OCI-LY3 (cell line): ENCODE measurements around the gene RAB31.

Experiments
- EZH2phosphoT487 ChIP-seq: fragments of 200-600 bp; shearing (Covaris generic); IDR thresholded peaks from 2 replicates; pipeline ENCODE4 v1.6.1; 2018; ENCODE audit warnings: antibody characterized with exemption, mixed run types, low read depth
- TF ChIP-seq, protein P1 (sequence below): fragments of 200-600, 300-600 bp; sonication (generic); IDR thresholded peaks from 2 replicates; pipeline ENCODE4 v1.5.1; 2014; ENCODE audit warnings: antibody characterized with exemption, low read length, low read depth

- TF ChIP-seq, protein P1, sequence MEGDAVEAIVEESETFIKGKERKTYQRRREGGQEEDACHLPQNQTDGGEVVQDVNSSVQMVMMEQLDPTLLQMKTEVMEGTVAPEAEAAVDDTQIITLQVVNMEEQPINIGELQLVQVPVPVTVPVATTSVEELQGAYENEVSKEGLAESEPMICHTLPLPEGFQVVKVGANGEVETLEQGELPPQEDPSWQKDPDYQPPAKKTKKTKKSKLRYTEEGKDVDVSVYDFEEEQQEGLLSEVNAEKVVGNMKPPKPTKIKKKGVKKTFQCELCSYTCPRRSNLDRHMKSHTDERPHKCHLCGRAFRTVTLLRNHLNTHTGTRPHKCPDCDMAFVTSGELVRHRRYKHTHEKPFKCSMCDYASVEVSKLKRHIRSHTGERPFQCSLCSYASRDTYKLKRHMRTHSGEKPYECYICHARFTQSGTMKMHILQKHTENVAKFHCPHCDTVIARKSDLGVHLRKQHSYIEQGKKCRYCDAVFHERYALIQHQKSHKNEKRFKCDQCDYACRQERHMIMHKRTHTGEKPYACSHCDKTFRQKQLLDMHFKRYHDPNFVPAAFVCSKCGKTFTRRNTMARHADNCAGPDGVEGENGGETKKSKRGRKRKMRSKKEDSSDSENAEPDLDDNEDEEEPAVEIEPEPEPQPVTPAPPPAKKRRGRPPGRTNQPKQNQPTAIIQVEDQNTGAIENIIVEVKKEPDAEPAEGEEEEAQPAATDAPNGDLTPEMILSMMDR = no peak
- TF ChIP-seq EZH2phosphoT487 = no peak
These were observed 16.9 kb downstream of the RAB31 start for GRCh38 chr18:9724797-9725585.
